Measurements from ENCODE around the gene ACOT7.

The ACOT7 gene

DNA sequence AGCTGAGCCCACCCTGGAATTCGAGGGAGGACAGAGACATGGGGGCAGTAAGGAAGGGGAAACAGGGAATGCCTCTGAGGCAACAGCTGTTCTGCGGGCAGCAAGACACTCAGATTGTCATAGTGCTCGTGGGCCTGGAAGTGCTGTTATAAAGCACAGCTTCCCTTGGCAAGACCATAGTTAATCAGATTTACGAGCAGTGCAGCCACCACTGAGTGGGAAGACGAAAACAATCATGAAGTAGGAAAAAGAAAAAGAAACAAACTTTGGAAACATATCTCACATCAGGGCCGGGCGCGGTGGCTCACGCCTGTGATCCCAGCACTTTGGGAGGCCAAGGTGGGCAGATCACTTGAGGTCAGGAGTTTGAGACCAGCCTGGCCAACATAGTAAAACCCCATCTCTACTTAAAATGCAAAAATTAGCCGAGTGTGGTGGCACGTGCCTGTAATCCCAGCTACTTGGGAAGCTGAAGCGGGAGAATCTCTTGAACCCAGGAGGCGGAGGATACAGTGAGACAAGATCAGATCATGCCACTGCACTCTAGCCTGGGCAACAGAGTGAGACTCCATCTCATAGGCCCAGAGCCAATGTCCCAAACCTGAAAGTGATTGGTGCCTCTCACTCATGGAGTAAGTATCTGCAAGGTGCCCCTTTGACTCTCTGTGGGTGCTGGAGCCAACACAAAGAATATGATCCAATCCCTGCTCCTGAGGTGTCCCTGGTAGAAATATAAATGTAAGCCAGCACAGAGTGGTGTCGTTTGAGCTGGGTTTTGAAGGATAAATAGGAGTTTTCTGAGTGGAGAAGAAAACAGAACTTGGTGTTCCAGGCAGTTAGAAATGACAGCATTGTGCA, 77.1 kb downstream of the ACOT7 start:
- no peak for DNase-seq (ENCODE audit: low read depth in 1 of 2, low spot score in 1 of 2)
- Histone ChIP-seq H3K27ac (replicated peaks) (peak overlapping the region; percentile 32), H3K4me3 (replicated peaks; ENCODE audit: insufficient read depth, low read length) (no peak overlapping the region), H3K27me3 (ENCODE audit: insufficient read depth, poor library complexity, severe bottlenecking) (no peaks in the 10 kb centered on the region)
- TF ChIP-seq, protein P1, sequence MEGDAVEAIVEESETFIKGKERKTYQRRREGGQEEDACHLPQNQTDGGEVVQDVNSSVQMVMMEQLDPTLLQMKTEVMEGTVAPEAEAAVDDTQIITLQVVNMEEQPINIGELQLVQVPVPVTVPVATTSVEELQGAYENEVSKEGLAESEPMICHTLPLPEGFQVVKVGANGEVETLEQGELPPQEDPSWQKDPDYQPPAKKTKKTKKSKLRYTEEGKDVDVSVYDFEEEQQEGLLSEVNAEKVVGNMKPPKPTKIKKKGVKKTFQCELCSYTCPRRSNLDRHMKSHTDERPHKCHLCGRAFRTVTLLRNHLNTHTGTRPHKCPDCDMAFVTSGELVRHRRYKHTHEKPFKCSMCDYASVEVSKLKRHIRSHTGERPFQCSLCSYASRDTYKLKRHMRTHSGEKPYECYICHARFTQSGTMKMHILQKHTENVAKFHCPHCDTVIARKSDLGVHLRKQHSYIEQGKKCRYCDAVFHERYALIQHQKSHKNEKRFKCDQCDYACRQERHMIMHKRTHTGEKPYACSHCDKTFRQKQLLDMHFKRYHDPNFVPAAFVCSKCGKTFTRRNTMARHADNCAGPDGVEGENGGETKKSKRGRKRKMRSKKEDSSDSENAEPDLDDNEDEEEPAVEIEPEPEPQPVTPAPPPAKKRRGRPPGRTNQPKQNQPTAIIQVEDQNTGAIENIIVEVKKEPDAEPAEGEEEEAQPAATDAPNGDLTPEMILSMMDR (IDR thresholded peaks at IDR 0.05; ENCODE audit: insufficient read depth, low read length), result no peak
- no peak for TF ChIP-seq SPI1 (IDR thresholded peaks at IDR 0.05; ENCODE audit: borderline replicate concordance, low read depth)
- TF ChIP-seq POLR2AphosphoS5 (IDR thresholded peaks at IDR 0.05; ENCODE audit: low read depth), result no peak
- TF ChIP-seq GABPA (IDR thresholded peaks at IDR 0.05; ENCODE audit: low read depth), result no peak
- TF ChIP-seq, protein P2, sequence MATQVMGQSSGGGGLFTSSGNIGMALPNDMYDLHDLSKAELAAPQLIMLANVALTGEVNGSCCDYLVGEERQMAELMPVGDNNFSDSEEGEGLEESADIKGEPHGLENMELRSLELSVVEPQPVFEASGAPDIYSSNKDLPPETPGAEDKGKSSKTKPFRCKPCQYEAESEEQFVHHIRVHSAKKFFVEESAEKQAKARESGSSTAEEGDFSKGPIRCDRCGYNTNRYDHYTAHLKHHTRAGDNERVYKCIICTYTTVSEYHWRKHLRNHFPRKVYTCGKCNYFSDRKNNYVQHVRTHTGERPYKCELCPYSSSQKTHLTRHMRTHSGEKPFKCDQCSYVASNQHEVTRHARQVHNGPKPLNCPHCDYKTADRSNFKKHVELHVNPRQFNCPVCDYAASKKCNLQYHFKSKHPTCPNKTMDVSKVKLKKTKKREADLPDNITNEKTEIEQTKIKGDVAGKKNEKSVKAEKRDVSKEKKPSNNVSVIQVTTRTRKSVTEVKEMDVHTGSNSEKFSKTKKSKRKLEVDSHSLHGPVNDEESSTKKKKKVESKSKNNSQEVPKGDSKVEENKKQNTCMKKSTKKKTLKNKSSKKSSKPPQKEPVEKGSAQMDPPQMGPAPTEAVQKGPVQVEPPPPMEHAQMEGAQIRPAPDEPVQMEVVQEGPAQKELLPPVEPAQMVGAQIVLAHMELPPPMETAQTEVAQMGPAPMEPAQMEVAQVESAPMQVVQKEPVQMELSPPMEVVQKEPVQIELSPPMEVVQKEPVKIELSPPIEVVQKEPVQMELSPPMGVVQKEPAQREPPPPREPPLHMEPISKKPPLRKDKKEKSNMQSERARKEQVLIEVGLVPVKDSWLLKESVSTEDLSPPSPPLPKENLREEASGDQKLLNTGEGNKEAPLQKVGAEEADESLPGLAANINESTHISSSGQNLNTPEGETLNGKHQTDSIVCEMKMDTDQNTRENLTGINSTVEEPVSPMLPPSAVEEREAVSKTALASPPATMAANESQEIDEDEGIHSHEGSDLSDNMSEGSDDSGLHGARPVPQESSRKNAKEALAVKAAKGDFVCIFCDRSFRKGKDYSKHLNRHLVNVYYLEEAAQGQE (IDR thresholded peaks at IDR 0.05; ENCODE audit: insufficient replicate concordance, low read depth), result no peak

DNA sequence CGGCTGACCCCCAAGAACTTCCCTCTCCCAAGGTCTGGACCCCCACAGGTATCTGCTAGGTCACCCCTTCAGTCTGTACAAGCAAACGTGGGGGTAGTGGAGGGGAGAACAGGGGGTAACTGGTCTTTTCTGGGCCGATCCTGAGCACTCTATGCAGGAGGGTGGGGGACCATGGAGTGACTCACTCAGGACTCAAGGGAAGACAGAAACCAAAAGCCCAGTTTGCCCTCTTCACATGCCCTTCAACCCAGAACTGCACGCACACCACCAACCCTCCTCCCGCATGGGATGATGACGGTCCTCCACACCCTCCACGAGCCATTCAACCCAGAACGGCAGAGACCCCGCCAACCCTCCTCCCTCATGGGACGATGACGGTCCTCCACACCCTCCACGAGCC, 79.1 kb downstream of the ACOT7 start:
- Histone ChIP-seq H3K27ac (replicated peaks) (no peak overlapping the region), H3K27me3 (ENCODE audit: insufficient read depth, poor library complexity, severe bottlenecking) (no peaks in the 10 kb centered on the region), H3K4me3 (replicated peaks; ENCODE audit: insufficient read depth, low read length) (no peak overlapping the region)
- no peak for DNase-seq (ENCODE audit: low read depth in 1 of 2, low spot score in 1 of 2)
- TF ChIP-seq, protein P2 (IDR thresholded peaks at IDR 0.05; ENCODE audit: insufficient replicate concordance, low read depth), result no peak
- no peak for TF ChIP-seq GABPA (IDR thresholded peaks at IDR 0.05; ENCODE audit: low read depth)
- no peak for TF ChIP-seq SPI1 (IDR thresholded peaks at IDR 0.05; ENCODE audit: borderline replicate concordance, low read depth)
- TF ChIP-seq, protein P1 (IDR thresholded peaks at IDR 0.05; ENCODE audit: insufficient read depth, low read length), result no peak

DNA sequence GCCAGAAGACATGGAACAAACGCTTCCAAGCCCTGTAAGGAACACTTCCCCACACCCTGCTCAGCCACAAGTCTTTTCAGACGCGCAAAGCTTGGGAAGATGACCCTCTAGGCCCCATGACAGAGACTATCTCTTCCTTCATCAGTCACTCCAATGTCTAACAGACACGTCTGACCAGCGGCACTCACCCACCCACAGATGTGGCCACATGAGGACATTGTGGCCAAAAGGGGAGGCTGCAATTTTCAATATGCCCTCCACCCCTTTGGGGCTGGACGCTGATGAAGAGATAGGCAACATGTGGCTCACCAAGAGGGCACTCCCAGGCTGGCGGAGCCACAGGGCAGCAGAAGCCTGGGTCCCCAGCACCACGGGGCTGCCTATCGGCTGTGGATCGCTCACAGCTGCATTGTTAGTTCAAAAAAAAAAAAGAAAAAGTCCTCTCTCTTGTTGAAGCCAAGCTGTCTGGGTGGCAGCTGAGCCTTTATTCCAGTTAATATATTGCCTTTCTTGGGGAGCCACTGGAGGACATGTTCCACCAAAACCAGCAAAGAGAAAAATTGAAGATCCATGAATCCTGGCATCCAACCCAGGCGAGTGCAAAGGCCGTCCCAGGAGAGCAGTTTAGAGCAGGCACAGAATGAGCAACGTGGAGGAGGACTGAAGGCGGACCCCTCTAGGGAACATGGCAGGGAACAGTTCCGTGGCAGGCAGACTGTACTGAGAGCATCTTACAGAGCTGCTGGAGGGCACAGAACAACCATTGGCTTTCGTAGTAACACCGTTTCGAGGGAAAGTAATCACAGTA, 80.0 kb downstream of the ACOT7 start:
- Histone ChIP-seq H3K27ac (replicated peaks) (no peak overlapping the region), H3K27me3 (ENCODE audit: insufficient read depth, poor library complexity, severe bottlenecking) (no peaks in the 10 kb centered on the region), H3K4me3 (replicated peaks; ENCODE audit: insufficient read depth, low read length) (no peak overlapping the region)
- no peak for DNase-seq (ENCODE audit: low read depth in 1 of 2, low spot score in 1 of 2)
- TF ChIP-seq SPI1 (IDR thresholded peaks at IDR 0.05; ENCODE audit: borderline replicate concordance, low read depth), result no peak
- TF ChIP-seq POLR2AphosphoS5 (IDR thresholded peaks at IDR 0.05; ENCODE audit: low read depth), result no peak
- TF ChIP-seq GABPA (IDR thresholded peaks at IDR 0.05; ENCODE audit: low read depth), result no peak
- TF ChIP-seq, protein P2 (IDR thresholded peaks at IDR 0.05; ENCODE audit: insufficient replicate concordance, low read depth), result no peak

Measured in HL-60 (cell line).